ENCODE measurements around the gene TUBA4A. TPM values are rescaled to one million over a fixed set of nuclear protein-coding genes. Genes with fewer than 3 reads are reported as not detected.

TUBA4A gene
- total RNA-seq, 1 experiment from 2014 or later, result 40.8 TPM

DNA sequence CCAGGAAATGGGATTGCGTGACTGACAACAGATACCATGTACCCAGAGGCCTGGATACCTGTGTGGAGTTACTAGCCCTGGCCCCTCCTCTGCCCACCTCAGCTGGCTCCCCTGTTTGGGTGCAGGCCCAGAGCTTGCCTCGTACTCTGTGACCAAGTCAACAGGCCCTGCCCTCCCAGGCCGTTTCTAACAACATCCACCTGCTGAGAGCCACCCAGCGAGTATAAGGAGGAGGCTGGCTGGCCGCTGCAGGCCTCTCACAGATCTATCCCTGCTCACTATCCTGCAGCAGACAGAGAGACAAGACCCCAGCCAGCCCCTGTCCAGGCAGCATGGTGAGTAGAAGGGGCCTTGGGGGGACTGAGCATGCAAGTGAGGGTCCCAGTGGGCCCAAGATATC is 12.5 kb upstream of the TUBA4A start:
- POLR2A ChIA-PET, result no interaction called here
- CTCF ChIA-PET, result interaction anchor here (0.8 to 2.5 kb wide), 4 partner anchors 8 to 33 kb away, joined by 3 to 13 read pairs (median 4); no protein-coding TSS in a partner anchor
- peaks cover 48% of the 10 kb centered on the region for H3K27me3 Mint-ChIP-seq (ENCODE audit: low read depth)
- TF ChIP-seq MXD4 (CRISPR knock-in tag; IDR thresholded peaks at IDR 0.05; ENCODE audit: borderline replicate concordance), result no peak
- TF ChIP-seq ETV6 (CRISPR knock-in tag; IDR thresholded peaks at IDR 0.05), result no peak
- TF ChIP-seq, protein P1, sequence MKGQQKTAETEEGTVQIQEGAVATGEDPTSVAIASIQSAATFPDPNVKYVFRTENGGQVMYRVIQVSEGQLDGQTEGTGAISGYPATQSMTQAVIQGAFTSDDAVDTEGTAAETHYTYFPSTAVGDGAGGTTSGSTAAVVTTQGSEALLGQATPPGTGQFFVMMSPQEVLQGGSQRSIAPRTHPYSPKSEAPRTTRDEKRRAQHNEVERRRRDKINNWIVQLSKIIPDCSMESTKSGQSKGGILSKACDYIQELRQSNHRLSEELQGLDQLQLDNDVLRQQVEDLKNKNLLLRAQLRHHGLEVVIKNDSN (CRISPR knock-in tag; IDR thresholded peaks at IDR 0.05), result no peak
- no peak for TF ChIP-seq E2F1 (CRISPR knock-in tag; IDR thresholded peaks at IDR 0.05)
- no peak for TF ChIP-seq TCF7 (CRISPR knock-in tag; IDR thresholded peaks at IDR 0.05; ENCODE audit: low read depth)
- TF ChIP-seq OVOL2 (CRISPR knock-in tag; IDR thresholded peaks at IDR 0.05; ENCODE audit: borderline replicate concordance), result no peak
- no peak for TF ChIP-seq FOXP1 (CRISPR knock-in tag; IDR thresholded peaks at IDR 0.05; ENCODE audit: borderline replicate concordance)
- TF ChIP-seq, protein P2, sequence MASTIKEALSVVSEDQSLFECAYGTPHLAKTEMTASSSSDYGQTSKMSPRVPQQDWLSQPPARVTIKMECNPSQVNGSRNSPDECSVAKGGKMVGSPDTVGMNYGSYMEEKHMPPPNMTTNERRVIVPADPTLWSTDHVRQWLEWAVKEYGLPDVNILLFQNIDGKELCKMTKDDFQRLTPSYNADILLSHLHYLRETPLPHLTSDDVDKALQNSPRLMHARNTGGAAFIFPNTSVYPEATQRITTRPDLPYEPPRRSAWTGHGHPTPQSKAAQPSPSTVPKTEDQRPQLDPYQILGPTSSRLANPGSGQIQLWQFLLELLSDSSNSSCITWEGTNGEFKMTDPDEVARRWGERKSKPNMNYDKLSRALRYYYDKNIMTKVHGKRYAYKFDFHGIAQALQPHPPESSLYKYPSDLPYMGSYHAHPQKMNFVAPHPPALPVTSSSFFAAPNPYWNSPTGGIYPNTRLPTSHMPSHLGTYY (CRISPR knock-in tag; IDR thresholded peaks at IDR 0.05), result no peak
- no peak for TF ChIP-seq PRDM15 (CRISPR knock-in tag; IDR thresholded peaks at IDR 0.05)
- TF ChIP-seq, protein P3, sequence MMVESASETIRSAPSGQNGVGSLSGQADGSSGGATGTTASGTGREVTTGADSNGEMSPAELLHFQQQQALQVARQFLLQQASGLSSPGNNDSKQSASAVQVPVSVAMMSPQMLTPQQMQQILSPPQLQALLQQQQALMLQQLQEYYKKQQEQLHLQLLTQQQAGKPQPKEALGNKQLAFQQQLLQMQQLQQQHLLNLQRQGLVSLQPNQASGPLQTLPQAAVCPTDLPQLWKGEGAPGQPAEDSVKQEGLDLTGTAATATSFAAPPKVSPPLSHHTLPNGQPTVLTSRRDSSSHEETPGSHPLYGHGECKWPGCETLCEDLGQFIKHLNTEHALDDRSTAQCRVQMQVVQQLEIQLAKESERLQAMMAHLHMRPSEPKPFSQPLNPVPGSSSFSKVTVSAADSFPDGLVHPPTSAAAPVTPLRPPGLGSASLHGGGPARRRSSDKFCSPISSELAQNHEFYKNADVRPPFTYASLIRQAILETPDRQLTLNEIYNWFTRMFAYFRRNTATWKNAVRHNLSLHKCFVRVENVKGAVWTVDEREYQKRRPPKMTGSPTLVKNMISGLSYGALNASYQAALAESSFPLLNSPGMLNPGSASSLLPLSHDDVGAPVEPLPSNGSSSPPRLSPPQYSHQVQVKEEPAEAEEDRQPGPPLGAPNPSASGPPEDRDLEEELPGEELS (CRISPR knock-in tag; IDR thresholded peaks at IDR 0.05), result no peak
- TF ChIP-seq TEAD4 (CRISPR knock-in tag; IDR thresholded peaks at IDR 0.05), result no peak
- no peak for TF ChIP-seq ZNF263 (CRISPR knock-in tag; IDR thresholded peaks at IDR 0.05; ENCODE audit: low read depth)
- no peak for TF ChIP-seq ZNF138 (CRISPR knock-in tag; conservative IDR thresholded peaks at IDR 0.05)
- no peak for TF ChIP-seq NR3C1 (CRISPR knock-in tag; conservative IDR thresholded peaks at IDR 0.05; ENCODE audit: low read depth)
- no peak for TF ChIP-seq SMAD3 (CRISPR knock-in tag; IDR thresholded peaks at IDR 0.05; ENCODE audit: borderline replicate concordance)
- no peak for TF ChIP-seq TEAD1 (CRISPR knock-in tag; IDR thresholded peaks at IDR 0.05)
- H3K36me3 Mint-ChIP-seq, result no peaks in the 10 kb centered on the region
- no peak for ATAC-seq
- H3K4me3 Mint-ChIP-seq, result no peak overlapping the region
- no peaks in the 10 kb centered on the region for H3K4me1 Mint-ChIP-seq
- no peak for DNase-seq (ENCODE audit: low spot score)
- H3K9me3 Mint-ChIP-seq, result no peaks in the 10 kb centered on the region
- H3K27ac Mint-ChIP-seq, result no peak overlapping the region

Measured in WTC11 (cell line).